GM18867 (cell line): ENCODE data around the gene CMTR1.
"Not testable (repeated sequence)": the region's sequence is repeated elsewhere in the genome, so short reads cannot be mapped to it uniquely, and the experiment has no call there.

Experiments used
- ATAC-seq: cut with Tn5 transposase; IDR thresholded peaks from one replicate; pipeline ENCODE4 v1.9.1; 2021; ENCODE audit warnings: mild to moderate bottlenecking, moderate library complexity; ENCODE audit not compliant: unreplicated experiment

CMTR1 gene

DNA sequence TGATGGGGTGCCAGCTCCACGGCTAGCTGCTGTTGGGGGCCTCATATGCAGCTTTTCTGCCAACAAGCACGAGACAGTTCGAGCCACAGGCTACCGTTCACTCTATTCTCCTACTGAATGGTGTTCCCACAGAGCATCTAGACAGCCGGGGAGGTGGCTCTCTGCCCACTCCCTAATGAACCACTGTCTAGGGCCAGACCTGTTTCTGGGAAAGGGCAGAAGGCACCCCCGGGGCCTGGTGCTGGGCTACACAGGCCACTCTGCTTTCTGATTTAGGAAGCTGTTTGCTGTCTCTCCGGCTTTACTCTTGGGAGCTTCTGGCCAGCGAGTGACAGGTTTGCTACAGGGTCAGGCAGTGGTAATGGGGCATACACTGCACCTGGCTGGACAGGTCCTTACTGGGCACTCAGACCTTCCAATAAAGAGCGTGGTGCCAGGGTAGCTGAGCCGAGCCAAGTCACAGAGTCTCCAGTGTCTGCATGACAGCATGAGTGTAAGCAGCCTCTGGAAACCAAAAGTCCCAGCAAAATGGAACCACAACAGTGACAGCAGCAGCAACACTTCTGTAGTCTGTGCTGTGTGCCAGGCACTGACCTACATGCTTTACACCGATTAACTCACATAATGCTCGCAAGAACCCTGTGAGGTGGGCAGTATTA, 58.3 kb downstream of the CMTR1 start:
- no peak for ATAC-seq

DNA sequence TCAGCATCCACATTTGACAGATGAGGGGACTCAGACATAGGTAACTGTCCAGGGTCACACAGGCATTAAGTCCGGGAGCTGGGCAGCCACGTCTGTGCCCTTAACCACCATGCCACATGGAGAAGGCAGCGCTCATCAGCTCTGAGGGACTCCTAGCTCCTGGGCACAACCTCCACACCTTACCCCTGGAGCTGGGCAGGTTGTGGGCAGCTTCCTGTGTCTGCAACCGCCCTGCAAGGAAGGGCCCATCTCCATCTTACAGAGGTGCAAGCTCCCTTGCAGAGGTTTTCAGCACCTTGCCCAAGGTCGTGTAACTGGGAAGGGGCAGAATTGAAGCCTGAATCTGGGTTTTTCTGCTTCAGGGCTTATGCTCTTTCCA, 58.8 kb downstream of the CMTR1 start:
- no peak for ATAC-seq

DNA sequence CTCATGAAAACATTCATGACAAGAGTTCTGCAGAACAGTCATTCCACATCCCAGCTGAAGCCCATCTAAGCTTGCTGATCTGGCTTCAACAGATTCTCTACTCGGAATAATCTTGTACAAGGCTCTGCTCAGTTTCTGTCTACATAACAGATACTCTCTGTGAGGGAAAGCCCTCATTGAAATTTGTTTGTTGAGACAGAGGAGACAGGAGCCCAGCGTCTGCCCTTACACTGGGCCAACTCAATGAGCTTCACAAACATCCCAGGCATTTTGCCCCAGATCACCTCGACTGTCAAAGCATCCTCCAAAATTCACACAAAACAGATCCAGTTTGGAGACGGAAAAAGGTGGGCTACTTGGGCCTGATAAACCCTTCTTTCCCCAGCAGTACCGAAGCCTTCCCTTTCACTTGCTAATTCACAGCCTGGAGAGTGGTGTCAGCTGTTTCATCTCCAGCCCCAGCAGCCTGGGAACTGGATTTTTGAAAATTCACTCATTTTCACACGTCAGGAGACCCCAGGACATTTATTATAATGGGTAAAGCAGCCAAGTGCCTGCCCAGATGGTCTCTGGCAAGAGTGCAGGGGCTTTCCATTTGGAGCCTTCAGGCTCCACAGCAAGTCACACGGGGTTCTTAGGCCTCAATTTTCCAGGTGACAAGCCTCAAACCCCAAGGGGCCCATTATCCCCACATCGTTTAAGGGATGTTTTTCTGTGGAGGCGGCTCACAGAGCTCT, 59.4 kb downstream of the CMTR1 start:
- ATAC-seq, result no peak

DNA sequence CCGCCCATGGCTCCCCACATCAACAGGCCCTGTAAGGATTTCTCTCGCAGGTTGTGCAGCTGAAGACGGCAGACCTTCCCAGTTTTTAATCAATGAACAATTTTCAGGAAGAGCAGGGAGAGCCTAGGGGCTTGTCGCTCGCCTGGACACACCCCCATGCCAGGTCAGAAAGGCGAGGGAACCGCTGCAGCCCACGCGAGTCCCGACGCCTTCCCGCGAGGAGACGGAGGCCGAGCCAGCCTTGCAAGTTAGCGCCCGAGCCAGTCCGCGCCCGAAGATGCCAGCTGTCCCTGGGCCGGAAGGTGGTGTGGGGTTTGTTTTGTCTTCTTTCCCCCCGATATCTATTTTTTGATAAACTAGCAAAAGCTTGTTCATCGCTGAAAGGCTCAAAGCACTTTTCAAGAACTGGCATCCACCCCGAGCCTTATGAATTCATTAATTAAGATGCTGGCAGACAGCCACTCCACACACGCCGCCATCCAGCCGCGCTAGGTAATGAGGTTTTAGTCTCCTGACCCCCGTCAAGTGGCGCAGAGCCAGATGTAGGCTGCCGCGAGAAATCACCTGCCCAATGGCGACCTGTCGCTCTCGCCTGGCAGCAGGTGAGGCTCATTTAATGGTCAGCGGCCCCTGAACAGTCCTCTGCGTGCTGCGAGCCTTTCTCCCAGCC, 60.1 kb downstream of the CMTR1 start:
- no peak for ATAC-seq

DNA sequence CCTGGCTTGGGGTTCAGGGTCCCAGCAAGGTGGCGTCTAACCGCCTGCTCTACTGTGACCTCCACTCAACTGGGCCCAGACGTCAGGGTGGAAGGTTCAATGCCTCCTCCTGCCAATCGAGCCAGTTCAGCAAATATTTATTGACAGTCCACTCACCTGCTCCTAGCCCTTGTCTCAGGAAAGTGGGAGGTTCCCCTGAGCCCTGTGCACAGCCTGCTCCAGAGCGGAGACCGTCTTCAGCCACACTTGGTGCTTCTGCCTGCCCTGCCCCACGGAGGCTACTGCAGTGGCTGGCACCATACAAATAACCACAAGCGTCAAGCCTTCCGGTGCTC, 60.6 kb downstream of the CMTR1 start:
- no peak for ATAC-seq

DNA sequence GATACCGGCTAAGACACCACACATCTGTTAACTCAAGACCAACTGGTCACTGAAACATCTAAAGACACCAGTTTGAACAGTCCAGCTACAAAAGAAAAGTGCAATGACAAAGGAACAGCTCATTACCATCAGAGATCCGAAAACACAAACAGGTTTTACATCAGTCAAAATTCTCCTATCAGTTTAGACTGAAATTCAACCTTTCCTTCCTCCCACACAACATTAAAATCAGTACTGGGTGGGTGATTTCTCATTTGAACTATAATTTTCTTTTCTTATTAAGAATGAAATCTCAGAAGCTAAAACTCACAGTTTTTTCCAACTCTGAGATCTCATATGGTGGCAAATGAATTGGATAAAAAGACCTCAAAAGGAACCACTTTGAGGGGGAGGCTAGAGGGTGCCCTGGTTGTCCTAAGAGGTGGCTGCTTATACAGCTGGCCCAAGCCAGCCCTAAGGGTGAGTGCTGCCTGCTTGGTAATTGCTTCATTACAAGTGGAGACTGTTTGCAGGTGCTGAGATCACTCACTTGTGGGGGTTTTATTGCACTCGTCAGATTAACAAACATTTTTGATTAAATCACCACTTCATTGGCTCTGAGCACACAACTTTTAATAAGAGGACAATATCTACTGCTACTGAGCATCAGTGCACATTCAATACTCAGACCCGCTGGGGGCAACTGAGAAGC, 62.4 kb downstream of the CMTR1 start:
- ATAC-seq, result no peak

DNA sequence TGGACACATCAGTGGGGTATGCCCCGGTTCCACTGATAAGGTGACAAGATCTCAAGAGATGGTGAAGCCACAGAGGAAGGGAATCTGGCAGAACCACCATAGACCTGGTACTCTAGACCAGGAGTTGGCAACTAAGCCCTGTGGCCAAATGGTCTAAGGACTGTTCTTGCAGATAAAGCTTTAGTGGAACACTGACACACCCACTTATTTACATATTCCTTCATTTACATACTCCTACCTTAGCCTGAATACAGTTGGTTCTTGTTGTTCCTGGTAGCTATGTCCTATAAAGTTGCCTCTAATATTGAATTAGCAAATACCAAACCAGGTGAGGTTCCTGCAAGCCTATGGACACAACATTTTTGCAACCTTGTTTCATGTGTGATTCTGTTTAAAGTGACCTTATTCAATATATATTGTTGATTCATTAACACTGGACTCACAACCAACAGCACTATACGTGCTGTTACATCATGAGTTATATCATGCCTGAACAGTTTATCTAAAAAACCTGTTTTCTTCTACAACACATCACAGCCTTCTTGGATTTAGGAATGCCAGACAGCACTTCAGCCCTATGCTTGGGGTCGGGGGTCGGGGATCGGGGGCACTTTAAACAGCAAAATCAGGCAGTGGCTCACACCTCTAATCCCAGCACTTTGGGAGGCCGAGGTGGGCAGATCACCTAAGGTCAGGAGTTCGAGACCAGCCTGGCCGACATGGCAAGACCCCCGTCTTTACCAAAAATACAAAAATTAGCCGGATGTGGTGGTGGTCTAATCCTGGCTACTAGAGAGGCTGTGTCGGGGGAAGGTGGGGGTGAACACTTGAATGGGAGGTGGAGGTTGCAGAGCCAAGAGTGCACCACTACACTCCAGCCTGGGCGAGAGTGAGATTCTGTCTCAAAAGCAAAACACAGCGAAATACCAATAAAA, 64.2 kb downstream of the CMTR1 start:
- ATAC-seq, result no peak

DNA sequence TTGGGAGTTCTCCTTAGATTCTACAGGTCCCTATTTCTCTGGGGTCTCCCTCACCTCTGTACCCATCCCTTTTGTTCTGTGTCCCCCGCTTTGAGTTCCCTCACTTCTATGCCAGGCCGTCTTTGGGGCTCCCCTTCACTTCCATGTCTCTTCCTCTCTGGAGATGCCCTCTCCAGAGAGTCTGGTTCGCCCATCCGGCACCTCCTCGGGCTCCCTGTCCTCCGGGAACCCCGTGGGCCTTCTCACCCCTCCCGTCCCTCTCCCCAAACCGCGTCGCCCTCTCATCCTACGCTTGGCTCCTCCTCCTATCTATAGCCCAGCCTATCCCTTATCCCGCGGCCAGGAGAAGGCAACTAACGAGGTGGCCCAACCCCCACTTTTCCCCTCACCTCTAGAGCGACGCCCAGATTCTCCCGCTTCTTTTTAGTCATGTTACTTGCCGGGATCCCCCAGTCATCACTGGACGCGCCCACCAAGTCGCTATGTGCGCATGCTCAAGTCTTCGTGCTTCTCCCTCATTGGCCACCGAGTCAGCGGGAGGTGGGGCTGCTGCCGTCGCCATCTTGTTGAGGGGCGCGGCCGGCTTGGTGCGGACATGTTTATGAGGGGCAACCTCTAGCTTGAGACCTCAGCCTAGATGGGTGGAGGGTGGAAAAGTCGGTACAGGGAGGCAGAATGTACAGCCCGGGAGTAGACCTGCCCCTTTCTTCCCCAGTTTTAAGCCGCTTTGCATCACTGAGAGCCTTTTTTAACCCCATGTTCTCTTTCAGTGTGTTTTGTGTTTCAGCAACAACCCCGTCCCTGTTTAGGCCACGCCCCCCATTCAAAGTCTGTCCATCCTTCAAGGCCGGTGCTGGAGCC, 66.6 kb downstream of the CMTR1 start, which contains the start of gene CCDC167:
TSS of gene CCDC167 (minus strand) at position 461 of the 861 bp plus-strand sequence. CDS start at position 431, 30 bp downstream.
- peak; percentile 84 for ATAC-seq

DNA sequence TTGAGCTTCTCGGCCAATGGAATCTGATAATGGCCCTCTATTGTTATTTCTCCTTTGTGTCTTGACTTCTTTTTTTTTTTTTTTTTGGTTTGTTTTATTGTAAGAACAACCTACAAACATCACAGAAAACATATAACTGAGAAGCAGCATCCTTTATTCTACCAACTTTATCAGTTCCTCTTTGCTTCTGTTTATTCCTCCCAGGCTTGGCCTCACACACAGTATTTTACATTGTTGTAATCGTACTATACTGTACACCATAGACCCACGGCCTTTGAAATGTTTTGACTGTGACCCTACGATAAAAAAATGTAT, 67.2 kb downstream of the CMTR1 start:
- no peak for ATAC-seq

DNA sequence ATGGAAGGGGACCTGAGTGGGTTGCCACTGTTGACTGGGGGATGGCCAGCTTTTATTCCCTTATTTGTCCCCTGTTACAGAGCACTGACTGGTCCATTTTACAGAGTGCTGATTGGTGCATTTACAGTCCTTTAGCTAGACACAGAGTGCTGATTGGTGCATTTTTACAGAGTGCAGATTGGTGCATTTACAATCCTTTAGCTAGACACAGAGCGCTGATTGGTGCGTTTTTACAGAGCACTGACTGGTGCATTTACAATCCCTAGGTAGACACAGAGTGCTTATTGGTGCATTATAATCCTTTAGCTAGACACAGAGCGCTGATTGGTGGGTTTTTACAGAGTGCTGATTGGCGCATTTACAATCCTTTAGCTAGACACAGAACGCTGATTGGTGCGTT, 67.9 kb downstream of the CMTR1 start:
- ATAC-seq, result not testable (repeated sequence)

DNA sequence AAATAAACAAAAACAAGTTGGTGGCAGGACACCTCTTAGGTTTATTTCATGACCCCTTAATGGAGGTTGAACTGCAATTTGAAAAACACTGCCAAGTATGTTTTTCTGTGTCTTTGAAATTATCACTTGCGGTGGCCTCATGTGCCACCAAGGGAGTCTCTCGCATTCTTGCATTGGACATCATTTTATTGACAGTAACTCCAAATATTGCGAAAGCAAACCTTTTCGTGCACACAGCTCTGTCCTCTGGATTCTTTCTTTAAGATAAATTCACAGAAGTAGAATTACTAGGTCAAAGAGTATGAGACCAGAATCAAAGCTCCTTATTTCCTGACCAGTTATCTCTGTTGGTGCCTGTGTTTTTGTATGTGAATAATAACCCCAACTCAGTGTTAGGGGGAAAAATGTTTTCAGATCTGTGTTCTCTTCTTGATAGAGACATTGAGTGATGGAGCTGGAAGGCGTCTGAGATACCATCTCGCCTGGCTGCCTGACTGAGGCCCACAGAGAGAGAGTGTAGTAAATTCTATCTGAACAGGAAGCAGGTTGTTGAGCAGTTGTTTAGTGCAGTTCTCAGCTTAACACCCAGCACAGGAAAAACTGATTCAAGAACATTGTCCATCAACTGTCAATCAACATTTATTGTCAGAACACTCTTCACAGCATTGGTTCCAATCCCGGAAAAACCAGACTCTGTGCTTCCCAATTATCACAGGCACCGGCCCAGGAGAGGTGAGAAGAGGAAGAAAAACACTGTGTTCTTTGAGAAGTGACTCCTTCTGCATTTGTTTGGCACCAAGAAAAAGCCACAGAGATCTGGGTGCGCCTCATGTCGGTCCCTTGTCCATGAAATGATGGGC, 68.8 kb downstream of the CMTR1 start:
- no peak for ATAC-seq

DNA sequence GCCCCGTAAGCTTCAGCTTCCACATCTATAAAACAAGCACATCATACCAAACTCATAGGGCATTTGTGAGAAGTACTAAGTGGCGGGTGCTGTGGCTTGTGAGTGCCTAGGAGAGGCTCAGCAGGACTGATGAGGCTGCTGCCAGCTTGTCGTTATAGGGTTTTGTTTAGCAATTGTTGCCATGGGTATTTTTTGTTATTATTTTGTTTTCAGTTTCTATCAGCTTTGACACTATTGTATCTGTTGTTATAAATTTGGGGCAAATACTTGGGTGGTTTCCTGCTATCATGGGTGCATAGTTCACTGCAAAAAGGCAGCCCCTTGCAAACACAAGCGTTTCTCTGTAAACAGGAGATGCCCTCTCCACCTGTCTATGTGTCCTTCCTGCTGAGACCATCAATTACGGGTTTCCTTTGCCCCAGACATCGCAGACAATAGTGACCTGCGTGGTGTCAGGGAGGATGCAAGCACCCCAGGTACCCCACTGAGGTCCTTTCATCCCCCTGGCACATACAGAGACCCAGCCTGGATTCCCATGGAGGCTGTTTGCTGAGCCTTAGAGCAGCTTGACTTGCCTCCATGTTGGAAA, 69.8 kb downstream of the CMTR1 start:
- no peak for ATAC-seq

DNA sequence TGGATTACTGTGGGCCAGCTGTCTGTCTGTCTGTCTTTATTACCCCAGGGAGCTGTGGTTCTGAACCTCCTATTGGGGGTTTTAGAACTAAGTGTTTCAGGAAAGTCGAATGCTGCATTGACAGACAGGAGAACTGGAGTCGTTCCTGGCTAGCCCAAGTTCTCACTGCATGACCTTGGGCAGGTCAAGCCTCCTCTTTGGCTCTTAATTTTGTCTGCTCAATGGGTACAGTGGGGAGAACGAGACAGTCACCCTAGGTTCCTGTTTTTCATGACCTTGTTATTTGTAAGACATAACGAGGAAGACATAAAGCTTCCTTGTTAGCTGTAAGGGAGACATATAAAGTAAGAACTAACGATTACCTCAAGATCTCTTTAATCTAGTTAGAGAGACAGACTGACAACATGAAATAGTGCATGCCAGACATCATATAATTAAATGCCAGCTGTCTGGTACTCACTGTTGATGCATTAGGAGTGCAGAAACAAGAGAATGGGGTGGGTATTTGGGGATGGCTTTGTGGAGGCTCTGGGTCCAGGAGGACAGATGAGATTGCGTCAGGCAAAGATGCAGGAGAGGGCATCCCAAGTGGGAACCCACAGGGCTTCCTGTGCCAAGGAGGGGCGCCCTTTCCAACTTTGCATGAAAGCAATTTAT, 70.4 kb downstream of the CMTR1 start:
- ATAC-seq, result no peak

DNA sequence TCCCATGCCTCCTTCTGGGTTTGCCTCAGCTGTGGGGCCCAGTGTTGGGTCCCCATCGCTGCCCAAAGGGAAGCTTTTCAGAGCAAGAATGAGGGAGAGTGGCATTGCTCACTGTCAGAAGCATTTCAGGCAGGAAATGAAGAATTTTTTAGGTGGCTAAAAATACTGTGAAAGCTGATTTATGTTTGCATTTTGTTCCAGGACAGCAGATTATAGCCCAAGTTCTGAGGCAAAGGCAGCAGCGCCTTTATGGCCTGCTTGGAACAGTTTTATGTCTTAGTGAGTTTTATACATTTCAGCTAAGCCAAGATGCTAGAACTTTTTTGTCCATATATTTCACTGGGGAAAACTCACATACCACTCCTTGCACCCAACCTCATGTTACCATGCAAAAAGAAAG, 71.0 kb downstream of the CMTR1 start:
- ATAC-seq, result no peak

DNA sequence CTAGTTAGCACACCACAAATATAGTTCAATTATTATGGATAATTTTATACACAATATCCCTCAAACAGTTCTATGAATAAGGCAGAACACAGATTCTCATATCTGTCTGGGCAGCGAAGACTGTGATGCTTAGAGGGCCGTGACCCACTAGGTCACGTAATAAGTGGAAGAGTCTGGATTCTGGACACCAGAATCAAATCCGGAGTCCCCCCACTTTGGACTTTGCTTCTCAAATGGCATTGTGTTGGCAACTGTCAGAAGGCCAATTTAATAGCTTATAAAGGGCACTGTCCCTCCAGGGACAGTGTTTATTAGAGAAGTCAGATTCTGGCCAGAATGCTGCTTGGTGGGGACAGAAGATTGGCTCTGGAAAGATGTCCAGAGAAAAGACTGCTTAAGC, 73.5 kb downstream of the CMTR1 start:
- no peak for ATAC-seq

DNA sequence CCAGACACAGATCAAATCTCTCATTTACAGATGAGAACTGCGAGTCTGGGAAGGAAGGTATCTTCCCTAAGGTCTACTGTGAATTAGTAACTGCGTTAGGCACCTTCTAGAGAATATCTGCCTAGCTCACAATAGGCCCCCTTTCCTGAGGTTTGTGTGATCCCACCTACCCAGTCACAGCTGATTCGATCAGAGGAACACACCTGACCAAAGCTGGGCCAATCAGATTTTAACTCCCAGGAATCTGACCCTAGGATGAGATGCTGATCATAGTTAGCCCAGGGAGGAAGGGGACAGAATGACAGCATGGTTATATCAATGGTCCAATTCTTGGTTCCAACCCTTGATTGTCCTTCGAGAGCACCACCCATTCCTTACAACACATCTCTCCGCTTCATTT, 74.1 kb downstream of the CMTR1 start:
- no peak for ATAC-seq

DNA sequence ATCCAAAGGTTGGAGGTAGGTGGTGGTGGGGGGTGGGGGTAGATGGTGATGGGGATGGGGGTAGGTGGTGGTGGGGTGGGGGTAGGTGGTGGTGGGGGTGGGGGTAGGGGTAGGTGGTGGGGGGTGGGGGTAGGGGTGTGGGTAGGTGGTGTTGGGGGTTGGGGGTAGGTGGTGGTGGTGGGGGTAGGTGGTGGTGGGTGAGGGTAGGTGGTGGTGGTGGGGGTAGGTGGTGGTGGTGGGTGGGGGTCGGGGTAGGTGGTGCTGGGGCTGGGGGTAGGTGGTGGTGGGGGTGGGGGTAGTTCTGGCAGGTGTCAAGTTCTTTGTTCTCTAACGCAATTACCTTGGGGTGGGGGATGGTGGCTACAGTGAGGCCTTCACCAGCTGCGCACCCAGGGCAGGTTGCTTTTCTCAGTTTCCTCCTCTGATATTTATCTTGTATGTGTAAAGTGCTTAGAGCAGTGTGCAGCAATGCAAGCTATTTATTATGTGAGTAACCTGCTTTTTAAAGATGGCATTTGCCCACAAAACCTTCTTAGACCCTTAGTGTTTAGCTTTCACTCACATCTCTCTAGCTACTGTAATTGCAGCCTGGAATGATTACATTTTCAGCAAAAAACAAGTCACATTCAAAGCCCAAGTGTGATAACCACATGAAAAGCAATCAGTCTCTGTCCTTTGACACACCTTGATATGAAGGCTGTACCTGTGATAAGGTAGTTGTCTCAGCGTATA, 74.8 kb downstream of the CMTR1 start:
- no peak for ATAC-seq
